ENCODE results near the gene KCNH6. TPM values are rescaled to one million over a fixed set of nuclear protein-coding genes. Genes with fewer than 3 reads are reported as not detected.

Gene KCNH6
- total and polyA plus RNA-seq, 9 of the 15 experiments (the other 6 are each of a cell fraction or from before 2014, with no cell fraction given), result not detected

DNA sequence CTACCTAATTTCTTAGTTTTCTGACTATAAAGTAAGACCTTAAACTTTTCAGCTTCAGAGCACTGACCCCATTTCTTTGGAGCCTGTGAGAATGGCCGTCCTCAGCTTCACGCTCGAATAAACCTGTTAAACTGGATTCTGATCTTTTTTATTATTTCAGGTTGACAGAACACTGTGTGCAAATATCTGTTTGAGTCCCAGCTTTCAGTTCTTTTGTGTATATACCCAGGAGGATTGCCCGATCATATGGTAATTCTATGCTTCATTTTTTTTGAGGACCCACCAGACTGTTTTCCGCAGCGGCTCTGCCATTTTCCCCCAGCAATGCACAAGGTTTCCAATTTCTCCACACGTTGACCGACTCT lies 19.8 kb upstream of the KCNH6 start (continued):
- no peak for TF ChIP-seq TAF7 (tag; IDR thresholded peaks at IDR 0.05)
- no peak for TF ChIP-seq SPI1 (IDR thresholded peaks at IDR 0.05; ENCODE audit: borderline replicate concordance, low read depth, low read length)
- TF ChIP-seq NR2F6 (CRISPR knock-in tag; IDR thresholded peaks at IDR 0.05), result no peak
- no peak for TF ChIP-seq ZNF184 (CRISPR knock-in tag; IDR thresholded peaks at IDR 0.05)
- TF ChIP-seq TFAM (CRISPR knock-in tag; conservative IDR thresholded peaks at IDR 0.05), result no peak

- Histone ChIP-seq H3K27me3 (ENCODE audit: control insufficient read depth in 2 of 2, insufficient read depth in 2 of 2, low read length in 2 of 2) (peaks cover 34 to 53% of the 10 kb centered on the region in 2 experiments; a peak in 4 of 5 replicates), H3K4me3 (no peak overlapping the region)
- TF ChIP-seq NCOA2 (IDR thresholded peaks at IDR 0.05; ENCODE audit: partially characterized antibody in 2 of 2) (no peak), SRF (CRISPR knock-in tag; IDR thresholded peaks at IDR 0.05) (no peak), ZNF561 (CRISPR knock-in tag; conservative IDR thresholded peaks at IDR 0.05) (no peak), PML (IDR thresholded peaks at IDR 0.05; ENCODE audit: low read length) (no peak), NCOA1 (IDR thresholded peaks at IDR 0.05; ENCODE audit: low read depth) (no peak), RBM14 (IDR thresholded peaks at IDR 0.05; ENCODE audit: borderline replicate concordance, insufficient read depth, low read depth, low read length) (no peak), CHD1 (IDR thresholded peaks at IDR 0.05; ENCODE audit: low read length) (no peak), ZNF436 (CRISPR knock-in tag; IDR thresholded peaks at IDR 0.05) (no peak), CTBP1 (IDR thresholded peaks at IDR 0.05; ENCODE audit: borderline replicate concordance) (no peak), ZNF311 (CRISPR knock-in tag; IDR thresholded peaks at IDR 0.05) (no peak), SIRT6 (IDR thresholded peaks at IDR 0.05; ENCODE audit: low read depth, low read length) (no peak)
Observed at GRCh38 chr17:63504261-63504660, 18.9 kb upstream of the KCNH6 start.

More at GRCh38 chr17:63504261-63504660, 18.9 kb upstream of the KCNH6 start:
- ChIA-PET POLR2A (no interaction called here), CTCF (ENCODE audit: low intra/inter-chr PET ratio) (no interaction called here)
- no peak overlapping the region for H3K4me2 ChIP-seq (ENCODE audit: insufficient read depth, low read length)
- in situ Hi-C loops (cut with MboI), result no loop called here
- DNase-seq (ENCODE audit: extremely low read depth in 1 of 4, low spot score in 3 of 4), result no peak
- H3K9me3 ChIP-seq (replicated peaks; ENCODE audit: control insufficient read depth, insufficient read depth, low read depth, low read length), result 0 out of 2 replicates have a peak, but pooled peaks cover 2% of the 10 kb centered on the region
- H3K27ac ChIP-seq (ENCODE audit: extremely low read depth, low read depth, low read length), result no peak overlapping the region
- intact Hi-C loops (cut with micrococcal nuclease), result no loop called here
- H3K9me1 ChIP-seq (ENCODE audit: control insufficient read depth, insufficient read depth, low read length), result no peaks in the 10 kb centered on the region
- no peaks in the 10 kb centered on the region; a peak in 1 of 5 replicates for H3K4me1 ChIP-seq (replicated peaks in 1 of 2; ENCODE audit: control insufficient read depth in 2 of 2, insufficient read depth in 2 of 2, low read length in 2 of 2)
- no peak for ATAC-seq
- no peak overlapping the region for H2AFZ ChIP-seq (ENCODE audit: low read depth, low read length)
- no peaks in the 10 kb centered on the region for H3K36me3 ChIP-seq (ENCODE audit: control insufficient read depth, insufficient read depth, low read length)
- BruUV-seq (replicated peaks), result no TSS peak
- FAIRE-seq, result no peak
- peaks cover 2% of the 10 kb centered on the region; the same call in 1 of the 2 replicates for H4K20me1 ChIP-seq (replicated peaks; ENCODE audit: control insufficient read depth, insufficient read depth, low read length)
- no peak overlapping the region for H3K9ac ChIP-seq (ENCODE audit: insufficient read depth in 1 of 2, low read depth in 2 of 2, low read length in 2 of 2)
- H3K79me2 ChIP-seq (ENCODE audit: control insufficient read depth, insufficient read depth, low read length), result no peaks in the 10 kb centered on the region
